Measurements from ENCODE around the gene KHDC4. TPM values are rescaled to one million over a fixed set of nuclear protein-coding genes. Genes with fewer than 3 reads are reported as not detected.

Gene KHDC4
- total and polyA plus RNA-seq, 2 of the 13 experiments (the other 11 are each of a cell fraction or from before 2014, with no cell fraction given) = 33.5 to 92.0 TPM

GRCh38 chr1:155880950-155881349, 53.3 kb downstream of the KHDC4 start:
- H2AFZ ChIP-seq (ENCODE audit: low read length) = no peak overlapping the region
- 19% methylated on average over 6 of the region's 6 CpGs for WGBS (ENCODE audit: low lambda C conversion rate)
- TF ChIP-seq CEBPG (CRISPR knock-in tag; IDR thresholded peaks at IDR 0.05) (peak; percentile 63), ZBTB7A (CRISPR knock-in tag; IDR thresholded peaks at IDR 0.05) (no peak), CEBPB (IDR thresholded peaks at IDR 0.05; ENCODE audit: borderline replicate concordance, low read depth, low read length) (peak; percentile 93)
- peaks cover 34% of the 10 kb centered on the region for H3K4me1 ChIP-seq (ENCODE audit: insufficient read depth, low read length)
- H3K36me3 ChIP-seq (replicated peaks in 1 of 2; ENCODE audit: control insufficient read depth in 1 of 2, insufficient read depth in 2 of 2, low read length in 2 of 2) = no peaks in the 10 kb centered on the region
- FAIRE-seq (no peak), ATAC-seq (no peak; the same call in 2 of the 3 replicates), DNase-seq (ENCODE audit: low spot score) (no peak)
- CTCF ChIA-PET (ENCODE audit: low intra/inter-chr PET ratio, low total read pairs) = no interaction called here
- H3K9ac ChIP-seq (ENCODE audit: insufficient read depth, low read depth, low read length) = no peak overlapping the region
- no peaks in the 10 kb centered on the region for H3K9me3 ChIP-seq (ENCODE audit: low read length)
- no TSS peak for BruUV-seq (replicated peaks)
- H3K27me3 ChIP-seq (ENCODE audit: control insufficient read depth in 1 of 2, insufficient read depth in 2 of 2, low read length in 2 of 2) = peaks cover 3 to 8% of the 10 kb centered on the region in 2 experiments; a peak in 1 of 5 replicates
- no peaks in the 10 kb centered on the region for H4K20me1 ChIP-seq (ENCODE audit: insufficient read depth, low read length)
- no peak overlapping the region for H3K4me2 ChIP-seq (ENCODE audit: low read depth, low read length)
- H3K27ac ChIP-seq (ENCODE audit: extremely low read length, insufficient read depth, low read length) = no peak overlapping the region
- H3K4me3 ChIP-seq (replicated peaks in 1 of 3; ENCODE audit: insufficient read depth in 1 of 3, low read depth in 2 of 3, low read length in 3 of 3) = no peak overlapping the region
- in situ Hi-C loops (cut with HindIII; ENCODE audit: extremely low pct_ligation_motif_present, low pct_unique_long_range_greater_than_20kb) = no loop called here
- intact Hi-C loops (cut with micrococcal nuclease; ENCODE audit: unreplicated experiment) = no loop called here
- POLR2A ChIA-PET = no interaction called here
- H3K79me2 ChIP-seq (ENCODE audit: insufficient read depth, low read length) = no peaks in the 10 kb centered on the region

GRCh38 chr1:155880251-155880650, 54.0 kb downstream of the KHDC4 start:
- no peaks in the 10 kb centered on the region for H4K20me1 ChIP-seq (ENCODE audit: insufficient read depth, low read length)
- BruUV-seq (replicated peaks) = no TSS peak
- no peak overlapping the region for H2AFZ ChIP-seq (ENCODE audit: low read length)
- DNase-seq (ENCODE audit: low spot score) (no peak), FAIRE-seq (no peak), ATAC-seq (no peak)
- no peak overlapping the region for H3K4me3 ChIP-seq (replicated peaks in 1 of 3; ENCODE audit: insufficient read depth in 1 of 3, low read depth in 2 of 3, low read length in 3 of 3)
- intact Hi-C loops (cut with micrococcal nuclease; ENCODE audit: unreplicated experiment) (no loop called here), in situ Hi-C loops (cut with HindIII; ENCODE audit: extremely low pct_ligation_motif_present, low pct_unique_long_range_greater_than_20kb) (no loop called here)
- no peaks in the 10 kb centered on the region for H3K9me3 ChIP-seq (ENCODE audit: low read length)
- no peak overlapping the region for H3K27ac ChIP-seq (ENCODE audit: extremely low read length, insufficient read depth, low read length)
- no peak overlapping the region for H3K9ac ChIP-seq (ENCODE audit: insufficient read depth, low read depth, low read length)
- no peaks in the 10 kb centered on the region for H3K36me3 ChIP-seq (replicated peaks in 1 of 2; ENCODE audit: control insufficient read depth in 1 of 2, insufficient read depth in 2 of 2, low read length in 2 of 2)
- POLR2A ChIA-PET = no interaction called here
- CTCF ChIA-PET (ENCODE audit: low intra/inter-chr PET ratio, low total read pairs) = no interaction called here
- H3K27me3 ChIP-seq (ENCODE audit: control insufficient read depth in 1 of 2, insufficient read depth in 2 of 2, low read length in 2 of 2) = peaks cover 2 to 3% of the 10 kb centered on the region in 2 experiments; a peak in 1 of 5 replicates
- no peaks in the 10 kb centered on the region for H3K79me2 ChIP-seq (ENCODE audit: insufficient read depth, low read length)
- WGBS (ENCODE audit: low lambda C conversion rate) = 92% methylated on average over 2 of the region's 2 CpGs
- H3K4me1 ChIP-seq (ENCODE audit: insufficient read depth, low read length) = peaks cover 34% of the 10 kb centered on the region
- H3K4me2 ChIP-seq (ENCODE audit: low read depth, low read length) = no peak overlapping the region
- TF ChIP-seq PRPF4 (IDR thresholded peaks at IDR 0.05; ENCODE audit: low read depth, low read length, poor library complexity, severe bottlenecking) = no peak
- no peak for TF ChIP-seq ETV5 (CRISPR knock-in tag; IDR thresholded peaks at IDR 0.05; ENCODE audit: borderline replicate concordance)
- no peak for TF ChIP-seq ZNF44 (CRISPR knock-in tag; IDR thresholded peaks at IDR 0.05)
- no peak for TF ChIP-seq ZMYM4 (CRISPR knock-in tag; IDR thresholded peaks at IDR 0.05)
- TF ChIP-seq E2F5 (CRISPR knock-in tag; conservative IDR thresholded peaks at IDR 0.05) = no peak
- TF ChIP-seq TBX3 (IDR thresholded peaks at IDR 0.05; ENCODE audit: borderline replicate concordance) = no peak
- TF ChIP-seq TGIF2 (CRISPR knock-in tag; IDR thresholded peaks at IDR 0.05) = no peak
- TF ChIP-seq ZNF589 (CRISPR knock-in tag; conservative IDR thresholded peaks at IDR 0.05) = no peak
- no peak for TF ChIP-seq ZSCAN25 (CRISPR knock-in tag; IDR thresholded peaks at IDR 0.05)
- no peak for TF ChIP-seq PATZ1 (CRISPR knock-in tag; IDR thresholded peaks at IDR 0.05)
- no peak for TF ChIP-seq ZNF281 (CRISPR knock-in tag; IDR thresholded peaks at IDR 0.05; ENCODE audit: borderline replicate concordance)
- no peak for TF ChIP-seq NFRKB (IDR thresholded peaks at IDR 0.05)
